Endodermal cell (in vitro differentiated cells): Measurements from ENCODE around the gene AKT3. TPM values are rescaled to one million over a fixed set of nuclear protein-coding genes. Genes with fewer than 3 reads are reported as not detected.

Experiments
- DNase-seq: peaks from one replicate; pipeline ENCODE4 v3.0.0-alpha.2; 2017
- H3K27ac ChIP-seq: 2 replicates; pipeline ENCODE4 v1.5.1; 2013; ENCODE audit warnings: mild to moderate bottlenecking, low read depth, low read length, moderate library complexity
- H3K27me3 ChIP-seq: 2 replicates; pipeline ENCODE4 v1.6.1; 2013; ENCODE audit warnings: mild to moderate bottlenecking, low read length, moderate library complexity; ENCODE audit not compliant: insufficient read depth, control insufficient read depth, poor library complexity, severe bottlenecking
- H3K36me3 ChIP-seq: 2 replicates; pipeline ENCODE4 v1.7.0; 2013; ENCODE audit warnings: mild to moderate bottlenecking, low read length, moderate library complexity; ENCODE audit not compliant: control insufficient read depth, insufficient read depth
- H3K4me1 ChIP-seq: one replicate; pipeline ENCODE4 v1.7.0; 2013; ENCODE audit warnings: low read length; ENCODE audit not compliant: control insufficient read depth, insufficient read depth
- H3K4me3 ChIP-seq: 2 replicates; pipeline ENCODE4 v1.5.1; 2013; ENCODE audit warnings: mild to moderate bottlenecking, low read length, moderate library complexity
- H3K9ac ChIP-seq: 2 replicates; pipeline ENCODE4 v1.6.1; 2013; ENCODE audit warnings: mild to moderate bottlenecking, low read length, moderate library complexity; ENCODE audit not compliant: poor library complexity, severe bottlenecking; ENCODE audit errors: extremely low read depth
- H3K9me3 ChIP-seq: 2 replicates; pipeline ENCODE4 v1.6.1; 2013; ENCODE audit warnings: mild to moderate bottlenecking, low read length, moderate library complexity; ENCODE audit not compliant: control insufficient read depth
- H3K27ac Mint-ChIP-seq: 2 replicates; pipeline ENCODE4 v1.8.0; 2020; ENCODE audit warnings: mixed read lengths
- H3K27me3 Mint-ChIP-seq: 2 replicates; pipeline ENCODE4 v1.8.0; 2021; ENCODE audit warnings: mild to moderate bottlenecking, mixed read lengths; ENCODE audit not compliant: insufficient read depth
- H3K36me3 Mint-ChIP-seq: 2 replicates; pipeline ENCODE4 v1.8.0; 2020; ENCODE audit warnings: low read depth, mixed read lengths
- H3K4me1 Mint-ChIP-seq: 2 replicates; pipeline ENCODE4 v1.8.0; 2020; ENCODE audit warnings: mixed read lengths
- H3K4me3 Mint-ChIP-seq: 2 replicates; pipeline ENCODE4 v1.8.0; 2020; ENCODE audit warnings: mild to moderate bottlenecking, moderate library complexity, mixed read lengths
- H3K9me3 Mint-ChIP-seq: 2 replicates; pipeline ENCODE4 v1.8.0; 2020; ENCODE audit warnings: mild to moderate bottlenecking, mixed read lengths
- CTCF ChIP-seq: fragments of 200-600 bp; sonication (generic); conservative IDR thresholded peaks from 2 replicates; pipeline ENCODE4 v1.5.0; 2021; ENCODE audit warnings: antibody characterized with exemption, mild to moderate bottlenecking
- WGBS, 2 experiments: methylation state at CpG; one replicate each; pipeline versions ENCODE4 v1.1.5 to v1.1.7; 2013; ENCODE audit warnings: missing lambda C conversion rate in 2 of 2, mixed read lengths in 1 of 2; ENCODE audit not compliant: insufficient coverage in 1 of 2, insufficient read length in 1 of 2; 5-methylcytosine and 5-hydroxymethylcytosine counted together
- total RNA-seq, 2 donors: library from RNA; stranded (reverse); fragmentation: NEBNext Ultra II Directional in 1 of 2; extraction: Animal tissue kit (Norgen Biotek cat#: 25700) in 1 of 2; gene quantifications; 2 replicates in 1 of 2; 3 replicates in 1 of 2; pipeline ENCODE4 v1.2.1, GENCODE V29; 2021

AKT3 gene
- total RNA-seq, 2 donors from 2014 or later, result 38.2 to 49.1 TPM

- no peaks in the 10 kb centered on the region for H3K36me3 ChIP-seq
- H3K36me3 Mint-ChIP-seq, result peaks cover 18% of the 10 kb centered on the region
- no peaks in the 10 kb centered on the region for H3K27me3 Mint-ChIP-seq
- no peaks in the 10 kb centered on the region for H3K9me3 Mint-ChIP-seq
- no peak overlapping the region for H3K9ac ChIP-seq
- H3K27ac ChIP-seq, result no peak overlapping the region
- no peak overlapping the region for H3K4me3 Mint-ChIP-seq
- H3K4me3 ChIP-seq, result no peak overlapping the region
- H3K9me3 ChIP-seq, result no peaks in the 10 kb centered on the region
- no peaks in the 10 kb centered on the region for H3K4me1 ChIP-seq
- peaks cover 1% of the 10 kb centered on the region for H3K4me1 Mint-ChIP-seq
- no peaks in the 10 kb centered on the region for H3K27me3 ChIP-seq
- TF ChIP-seq CTCF, result no peak
- 89 to 91% methylated on average over 1 to 5 of the region's 5 CpGs for WGBS, 2 experiments
- H3K27ac Mint-ChIP-seq, result no peak overlapping the region
- DNase-seq, result no peak
Observed at GRCh38 chr1:243500512-243500911, 349.5 kb downstream of the AKT3 start.

GRCh38 chr1:243499711-243500110 lies 350.3 kb downstream of the AKT3 start:
- Histone ChIP-seq H3K4me3 (no peak overlapping the region), H3K27ac (no peak overlapping the region), H3K9me3 (no peaks in the 10 kb centered on the region), H3K4me1 (no peaks in the 10 kb centered on the region), H3K27me3 (no peaks in the 10 kb centered on the region), H3K36me3 (no peaks in the 10 kb centered on the region), H3K9ac (no peak overlapping the region)
- Mint-ChIP-seq H3K36me3 (peaks cover 13% of the 10 kb centered on the region), H3K27ac (no peak overlapping the region), H3K27me3 (no peaks in the 10 kb centered on the region), H3K4me1 (peaks cover 1% of the 10 kb centered on the region), H3K9me3 (no peaks in the 10 kb centered on the region), H3K4me3 (no peak overlapping the region)
- no peak for TF ChIP-seq CTCF
- DNase-seq, result no peak
- WGBS, 2 experiments, result 98% methylated on average over 10 of the region's 10 CpGs; no CpG with 5 or more reads in 1 of the 2 experiments

GRCh38 chr1:243499248-243499647 lies 350.8 kb downstream of the AKT3 start:
- H3K36me3 Mint-ChIP-seq, result peaks cover 13% of the 10 kb centered on the region
- no peaks in the 10 kb centered on the region for H3K9me3 Mint-ChIP-seq
- H3K27me3 Mint-ChIP-seq, result no peaks in the 10 kb centered on the region
- H3K27ac Mint-ChIP-seq, result peak overlapping the region; percentile 64
- no peak for TF ChIP-seq CTCF
- H3K4me3 ChIP-seq, result no peak overlapping the region
- H3K9me3 ChIP-seq, result no peaks in the 10 kb centered on the region
- no peaks in the 10 kb centered on the region for H3K27me3 ChIP-seq
- H3K9ac ChIP-seq, result no peak overlapping the region
- 92 to 94% methylated on average over 4 of the region's 4 CpGs for WGBS, 2 experiments
- DNase-seq, result no peak
- H3K27ac ChIP-seq, result peak overlapping the region; percentile 16
- H3K4me3 Mint-ChIP-seq, result no peak overlapping the region
- H3K36me3 ChIP-seq, result no peaks in the 10 kb centered on the region
- peaks cover 2% of the 10 kb centered on the region for H3K4me1 Mint-ChIP-seq
- no peaks in the 10 kb centered on the region for H3K4me1 ChIP-seq
